DND-41 (cell line): Measurements from ENCODE around the gene STRC.
"Not testable (repeated sequence)": the region's sequence is repeated elsewhere in the genome, so short reads cannot be mapped to it uniquely, and the experiment has no call there.

ENCODE experiments used
- ATAC-seq: fragments of 200-7000 bp; cut with Tn5 transposase; 3 replicates; pipeline ENCODE4 v1.9.1; 2021; ENCODE audit warnings: low read depth; ENCODE audit not compliant: insufficient read depth
- DNase-seq: peaks from one replicate; pipeline ENCODE4 v3.0.0-alpha.2; 2020
- H2AFZ ChIP-seq: 2 replicates; pipeline ENCODE4 v1.6.0; 2012; ENCODE audit warnings: low read depth, low read length
- H3K27ac ChIP-seq: 2 replicates; pipeline ENCODE4 v1.5.1; 2012; ENCODE audit warnings: low read length, inconsistent platforms
- H3K27me3 ChIP-seq: fragments of 200-600 bp; sonication (generic); 2 replicates; pipeline ENCODE4 v1.6.0; 2012; ENCODE audit warnings: low read length, mild to moderate bottlenecking, inconsistent platforms; ENCODE audit not compliant: insufficient read depth, poor library complexity
- H3K36me3 ChIP-seq: 2 replicates; pipeline ENCODE4 v1.5.1; 2012; ENCODE audit warnings: low read length, inconsistent platforms; ENCODE audit not compliant: insufficient read depth
- H3K4me1 ChIP-seq: 2 replicates; pipeline ENCODE4 v1.5.1; 2012; ENCODE audit warnings: mild to moderate bottlenecking, low read length; ENCODE audit not compliant: insufficient read depth
- H3K4me2 ChIP-seq: 2 replicates; pipeline ENCODE4 v1.6.0; 2012; ENCODE audit warnings: mild to moderate bottlenecking, moderate library complexity, low read length, inconsistent platforms; ENCODE audit not compliant: insufficient read depth
- H3K4me3 ChIP-seq, 2 experiments: fragments of 200-600 bp in 1 of 2; shearing (Covaris generic) in 1 of 2; 2 replicates each; pipeline ENCODE4 v1.5.1; 2012 to 2016; ENCODE audit warnings: inconsistent platforms in 2 of 2, low read length in 2 of 2, mild to moderate bottlenecking in 2 of 2, low read depth in 1 of 2, moderate library complexity in 1 of 2
- H3K79me2 ChIP-seq: 2 replicates; pipeline ENCODE4 v1.6.0; 2012; ENCODE audit warnings: low read length, inconsistent platforms; ENCODE audit not compliant: insufficient read depth
- H3K9ac ChIP-seq: 2 replicates; pipeline ENCODE4 v1.6.0; 2012; ENCODE audit warnings: low read depth, mild to moderate bottlenecking, inconsistent platforms, low read length, moderate library complexity
- H3K9me3 ChIP-seq: 2 replicates; pipeline ENCODE4 v1.5.1; 2012; ENCODE audit warnings: low read length, moderate library complexity, mild to moderate bottlenecking, inconsistent platforms; ENCODE audit not compliant: insufficient read depth, severe bottlenecking
- H4K20me1 ChIP-seq: 2 replicates; pipeline ENCODE4 v1.6.0; 2012; ENCODE audit warnings: low read length; ENCODE audit not compliant: insufficient read depth
- CTCF ChIP-seq: IDR thresholded peaks from 2 replicates; pipeline ENCODE4 v1.5.1; 2012; ENCODE audit warnings: borderline replicate concordance, low read length, moderate library complexity, mild to moderate bottlenecking; ENCODE audit not compliant: poor library complexity, severe bottlenecking; ENCODE audit errors: extremely low read depth
- EZH2 ChIP-seq: IDR thresholded peaks from 3 replicates; pipeline ENCODE4 v1.6.1; 2012; ENCODE audit warnings: borderline replicate concordance, low read depth, mild to moderate bottlenecking, moderate library complexity, low read length, inconsistent platforms; ENCODE audit not compliant: severe bottlenecking

Gene STRC

GRCh38 chr15:43648649-43649429 lies 30.2 kb upstream of the STRC start, which contains the start of gene CATSPER2:
TSS of gene CATSPER2 (minus strand) at chr15:43648844. CDS start at chr15:43648061, 783 bp downstream.
- H3K27ac ChIP-seq = no peak within 1 kb of the TSS
- no peak within 1 kb of the TSS for H3K9ac ChIP-seq
- H4K20me1 ChIP-seq = no peaks in the 10 kb centered on the region
- ATAC-seq (no peak), DNase-seq (no peak)
- H3K9me3 ChIP-seq = no peaks in the 10 kb centered on the region
- no peak within 1 kb of the TSS for H3K4me2 ChIP-seq
- no peaks in the 10 kb centered on the region for H3K79me2 ChIP-seq
- no peak within 1 kb of the TSS for H3K4me3 ChIP-seq
- H2AFZ ChIP-seq = no peak within 1 kb of the TSS
- H3K27me3 ChIP-seq = no peaks in the 10 kb centered on the region
- no peaks in the 10 kb centered on the region for H3K4me1 ChIP-seq
- no peaks in the 10 kb centered on the region; the same call in 1 of the 2 replicates for H3K36me3 ChIP-seq
- TF ChIP-seq EZH2 = no peak
- TF ChIP-seq CTCF = no peak

DNA sequence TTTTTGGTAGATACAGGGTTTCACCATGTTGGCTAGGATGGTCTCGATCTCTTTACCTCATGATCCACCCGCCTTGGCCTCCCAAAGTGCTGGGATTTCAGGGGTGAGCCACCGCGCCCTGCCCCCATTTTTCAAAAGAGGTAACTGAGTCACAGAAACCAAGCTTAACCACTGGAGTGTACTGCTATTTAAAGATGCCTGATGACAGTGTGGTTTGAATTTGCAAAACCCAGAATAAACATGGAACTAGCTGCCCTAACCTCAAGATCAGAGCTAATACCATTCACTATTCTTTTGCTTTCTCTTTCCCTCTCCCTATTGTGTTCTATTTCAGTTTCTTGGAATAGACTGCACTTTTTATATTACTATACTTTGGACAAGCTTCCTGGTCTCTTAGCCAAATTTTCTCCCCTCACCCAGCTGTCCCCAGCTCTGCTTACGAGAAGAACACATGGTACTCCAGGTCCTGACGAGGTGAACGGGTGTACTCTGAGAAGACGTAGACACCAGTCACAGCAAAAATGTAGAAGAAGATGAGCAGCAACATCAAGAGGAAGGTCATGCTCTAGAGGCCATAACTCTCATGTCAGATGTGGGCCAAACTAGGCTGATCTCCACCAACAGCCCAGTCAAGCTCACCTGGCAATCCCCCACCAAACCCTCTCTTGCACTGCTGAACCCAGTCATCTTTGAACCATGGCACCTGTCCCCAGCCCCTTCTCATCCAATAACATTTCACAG lies 20.0 kb upstream of the STRC start:
- H3K27ac ChIP-seq, H3K9me3 ChIP-seq, H3K9ac ChIP-seq, H3K4me1 ChIP-seq, H3K4me3 ChIP-seq, H3K27me3 ChIP-seq, H2AFZ ChIP-seq, H4K20me1 ChIP-seq, H3K79me2 ChIP-seq, H3K4me2 ChIP-seq, H3K36me3 ChIP-seq, DNase-seq, ATAC-seq: not testable (repeated sequence)

- not testable (repeated sequence) for H3K79me2 ChIP-seq, H3K9me3 ChIP-seq, H3K4me2 ChIP-seq, H3K27me3 ChIP-seq, H4K20me1 ChIP-seq, H3K27ac ChIP-seq, DNase-seq, H3K36me3 ChIP-seq, ATAC-seq, H3K4me3 ChIP-seq, H3K4me1 ChIP-seq, H2AFZ ChIP-seq, H3K9ac ChIP-seq
These were observed 8.3 kb upstream of the STRC start for GRCh38 chr15:43626937-43627336.

DNA sequence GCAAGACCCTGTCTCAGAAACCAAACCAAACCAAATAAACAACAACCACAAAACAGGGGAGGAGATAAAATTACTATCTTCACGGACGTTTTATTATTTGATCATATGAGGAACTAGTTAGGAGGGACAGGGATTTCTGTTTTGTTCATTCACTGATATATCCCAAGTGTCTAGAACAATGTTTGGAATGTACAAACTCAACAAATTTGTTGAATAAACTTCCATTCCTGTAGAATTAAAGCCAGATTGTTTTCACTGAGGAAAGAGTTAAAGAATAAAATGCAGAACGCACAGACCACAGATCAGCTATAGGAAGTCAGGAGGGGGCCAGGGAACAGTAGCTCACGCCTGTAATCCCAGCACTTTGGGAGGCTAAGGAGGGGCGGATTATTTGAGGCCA lies 6.5 kb upstream of the STRC start:
- ATAC-seq (no peak), DNase-seq (no peak)
- H3K4me2 ChIP-seq = no peak overlapping the region
- H3K9me3 ChIP-seq = no peaks in the 10 kb centered on the region
- H3K9ac ChIP-seq = no peak overlapping the region
- H3K27me3 ChIP-seq = no peaks in the 10 kb centered on the region
- no peak overlapping the region for H3K27ac ChIP-seq
- no peaks in the 10 kb centered on the region for H4K20me1 ChIP-seq
- H2AFZ ChIP-seq = no peak overlapping the region
- no peak for TF ChIP-seq EZH2
- TF ChIP-seq CTCF = no peak
- H3K4me3 ChIP-seq = no peak overlapping the region
- H3K79me2 ChIP-seq = no peaks in the 10 kb centered on the region
- no peaks in the 10 kb centered on the region for H3K36me3 ChIP-seq
- no peaks in the 10 kb centered on the region for H3K4me1 ChIP-seq

DNA sequence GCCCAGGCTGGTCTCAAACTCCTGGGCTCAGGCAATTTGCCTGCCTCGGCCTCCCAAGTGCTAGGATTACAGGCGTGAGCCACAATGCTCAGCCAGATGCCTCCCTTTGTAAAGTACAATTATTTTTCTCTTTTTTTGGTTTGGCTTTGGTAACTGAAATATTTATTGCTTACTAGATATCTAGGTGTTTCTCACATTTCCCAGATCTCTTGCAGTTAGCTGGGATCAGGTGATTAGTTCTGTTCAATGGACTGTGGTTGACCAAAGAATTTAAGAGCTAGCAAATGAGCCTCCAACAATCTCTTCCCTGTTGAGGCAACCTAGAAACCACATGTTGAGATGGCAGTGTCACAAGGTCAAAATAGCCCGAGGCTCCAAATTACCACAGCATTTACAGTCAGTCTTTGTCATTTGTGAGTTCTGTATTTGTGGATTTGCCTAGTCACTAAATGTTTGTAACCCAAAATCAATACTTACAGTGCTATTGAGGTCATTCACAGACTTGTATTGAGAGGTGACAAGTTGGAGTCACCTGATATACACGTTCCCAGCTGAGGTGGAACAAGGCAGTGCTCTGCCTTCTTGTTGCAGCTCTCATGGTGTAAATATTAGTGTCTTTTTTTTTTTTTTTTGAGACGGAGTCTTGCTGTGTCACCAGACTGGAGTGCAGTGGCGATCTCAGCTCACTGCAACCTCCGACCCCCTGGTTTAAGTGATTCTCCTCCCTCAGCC lies 3.6 kb upstream of the STRC start:
- H3K27ac ChIP-seq, H3K4me1 ChIP-seq, H3K4me3 ChIP-seq, H3K27me3 ChIP-seq, H3K9me3 ChIP-seq, H3K36me3 ChIP-seq, H2AFZ ChIP-seq, ATAC-seq, H3K79me2 ChIP-seq, H4K20me1 ChIP-seq, H3K9ac ChIP-seq, H3K4me2 ChIP-seq, DNase-seq: not testable (repeated sequence)

DNA sequence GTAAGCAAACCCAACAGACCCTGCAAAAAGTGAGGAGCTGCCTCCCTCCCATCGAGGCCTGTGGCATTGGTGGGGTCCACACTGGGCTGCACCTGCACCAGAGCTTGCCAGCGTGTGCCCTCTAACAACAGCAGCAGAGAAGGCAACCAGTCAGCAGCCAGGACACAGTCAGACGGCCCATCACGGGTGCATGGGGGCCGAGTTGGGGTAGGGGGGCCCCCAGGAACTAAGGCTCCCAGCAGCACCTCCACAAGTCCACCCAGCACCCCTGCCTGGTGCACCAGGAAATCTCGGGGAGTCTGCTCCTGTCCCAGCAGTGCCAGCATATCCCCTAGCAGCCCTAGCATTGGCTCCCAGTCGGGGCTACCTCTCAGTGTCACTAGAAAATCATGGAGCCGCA lies 850 bp downstream of the STRC start:
- not testable (repeated sequence) for H3K4me3 ChIP-seq, H3K27ac ChIP-seq, H3K9me3 ChIP-seq, H3K4me1 ChIP-seq, H2AFZ ChIP-seq, H3K4me2 ChIP-seq, H3K79me2 ChIP-seq, H3K27me3 ChIP-seq, H3K9ac ChIP-seq, H4K20me1 ChIP-seq, ATAC-seq, DNase-seq, H3K36me3 ChIP-seq
